ENCODE data around the gene COQ9.
"Not testable (repeated sequence)": the region's sequence is repeated elsewhere in the genome, so short reads cannot be mapped to it uniquely, and the experiment has no call there.

The COQ9 gene

GRCh38 chr16:57486858-57487834, 39.9 kb downstream of the COQ9 start:
- no peak for DNase-seq

- DNase-seq = no peak
Observed at GRCh38 chr16:57489229-57489628, 42.0 kb downstream of the COQ9 start.

- no peak for DNase-seq
Observed at GRCh38 chr16:57493767-57494166, 46.5 kb downstream of the COQ9 start.

- no peak for DNase-seq
Observed at GRCh38 chr16:57497121-57497520, 49.8 kb downstream of the COQ9 start.

GRCh38 chr16:57498031-57498430, 50.8 kb downstream of the COQ9 start:
- no peak for DNase-seq

DNA sequence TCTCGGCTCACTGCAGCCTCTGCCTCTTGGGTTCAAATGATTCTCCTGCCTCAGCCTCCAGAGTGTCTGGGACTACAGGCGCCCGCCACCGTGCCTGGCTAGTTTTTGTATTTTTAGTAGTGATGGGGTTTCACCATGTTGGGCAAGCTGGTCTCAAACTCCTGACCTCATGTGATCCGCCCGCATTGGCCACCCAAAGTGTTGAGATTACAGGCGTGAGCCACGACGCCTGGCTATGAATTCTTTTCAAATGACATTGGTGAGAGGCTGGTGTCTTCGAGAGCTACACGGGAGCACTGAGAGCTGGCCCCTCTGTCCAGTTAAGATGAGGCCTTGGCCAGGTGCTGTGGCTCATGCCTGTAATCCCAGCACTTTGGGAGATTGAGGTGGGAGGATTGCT, 52.7 kb downstream of the COQ9 start:
- DNase-seq = not testable (repeated sequence)

- peak; percentile 35 for DNase-seq
Observed at GRCh38 chr16:57500578-57501111, 53.4 kb downstream of the COQ9 start.

- DNase-seq = no peak
Observed at GRCh38 chr16:57501492-57501891, 54.2 kb downstream of the COQ9 start.

- DNase-seq = no peak
Observed at GRCh38 chr16:57502048-57502775, 54.9 kb downstream of the COQ9 start.

GRCh38 chr16:57503366-57503765, 56.1 kb downstream of the COQ9 start:
- no peak for DNase-seq

DNA sequence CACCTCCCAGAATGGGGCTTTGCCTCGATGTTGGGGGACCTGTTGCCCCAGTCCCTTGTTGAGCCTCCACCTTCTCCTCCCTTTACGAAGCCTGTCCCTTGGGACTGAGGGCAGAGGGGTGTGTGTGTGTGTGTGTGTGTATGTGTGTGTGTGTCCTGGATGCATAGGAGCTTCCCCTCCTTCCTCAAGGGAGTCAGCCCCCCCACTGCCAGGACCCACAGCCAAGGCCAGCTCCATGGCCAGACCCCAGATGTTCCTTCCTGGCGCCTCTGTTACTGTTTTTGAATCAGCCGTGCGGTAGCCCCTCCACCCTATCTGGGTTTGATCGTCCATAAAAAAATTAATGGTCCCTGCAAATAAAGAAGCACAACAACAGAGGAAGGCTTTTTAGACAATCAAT, 56.7 kb downstream of the COQ9 start:
- DNase-seq = no peak

DNA sequence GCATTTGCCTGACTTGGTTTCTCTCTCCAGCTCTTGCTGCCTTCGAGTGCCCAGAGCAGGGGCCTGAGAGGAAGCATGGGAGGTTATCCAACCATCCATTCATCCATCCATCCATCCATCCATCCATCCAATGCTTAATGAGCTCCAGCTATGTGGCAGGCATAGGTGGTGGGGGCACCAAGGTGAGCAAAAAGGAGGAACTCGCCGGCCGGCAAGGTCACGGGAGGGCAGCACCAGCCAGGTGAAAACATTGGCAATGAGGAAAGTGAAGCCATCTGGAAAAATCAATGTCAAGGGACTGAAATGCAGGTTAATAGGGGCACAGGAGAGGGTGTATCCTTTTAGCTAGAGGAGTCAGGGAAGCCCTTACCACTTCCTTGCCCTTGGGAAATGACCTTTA, 57.2 kb downstream of the COQ9 start:
- DNase-seq = no peak

DNA sequence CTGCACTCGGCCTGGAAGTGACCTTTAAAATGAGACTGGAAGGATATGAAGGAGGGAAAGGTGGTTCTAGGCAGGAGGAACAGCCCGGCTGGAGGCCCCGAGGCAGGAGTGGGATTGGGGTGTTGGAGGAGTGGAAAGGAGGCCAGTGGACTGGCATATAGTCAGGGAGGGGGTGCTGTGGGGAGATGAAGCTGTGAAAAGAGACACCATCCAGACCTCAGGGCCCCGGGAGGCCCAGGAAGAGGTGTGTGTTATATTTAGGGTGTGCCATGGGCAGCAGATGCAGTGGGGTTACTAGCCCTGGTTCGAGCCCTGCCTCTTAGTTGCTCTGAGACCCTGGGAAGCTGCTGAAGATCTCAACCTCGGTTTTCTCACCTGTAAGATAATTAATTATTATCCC, 57.9 kb downstream of the COQ9 start:
- no peak for DNase-seq

DNA sequence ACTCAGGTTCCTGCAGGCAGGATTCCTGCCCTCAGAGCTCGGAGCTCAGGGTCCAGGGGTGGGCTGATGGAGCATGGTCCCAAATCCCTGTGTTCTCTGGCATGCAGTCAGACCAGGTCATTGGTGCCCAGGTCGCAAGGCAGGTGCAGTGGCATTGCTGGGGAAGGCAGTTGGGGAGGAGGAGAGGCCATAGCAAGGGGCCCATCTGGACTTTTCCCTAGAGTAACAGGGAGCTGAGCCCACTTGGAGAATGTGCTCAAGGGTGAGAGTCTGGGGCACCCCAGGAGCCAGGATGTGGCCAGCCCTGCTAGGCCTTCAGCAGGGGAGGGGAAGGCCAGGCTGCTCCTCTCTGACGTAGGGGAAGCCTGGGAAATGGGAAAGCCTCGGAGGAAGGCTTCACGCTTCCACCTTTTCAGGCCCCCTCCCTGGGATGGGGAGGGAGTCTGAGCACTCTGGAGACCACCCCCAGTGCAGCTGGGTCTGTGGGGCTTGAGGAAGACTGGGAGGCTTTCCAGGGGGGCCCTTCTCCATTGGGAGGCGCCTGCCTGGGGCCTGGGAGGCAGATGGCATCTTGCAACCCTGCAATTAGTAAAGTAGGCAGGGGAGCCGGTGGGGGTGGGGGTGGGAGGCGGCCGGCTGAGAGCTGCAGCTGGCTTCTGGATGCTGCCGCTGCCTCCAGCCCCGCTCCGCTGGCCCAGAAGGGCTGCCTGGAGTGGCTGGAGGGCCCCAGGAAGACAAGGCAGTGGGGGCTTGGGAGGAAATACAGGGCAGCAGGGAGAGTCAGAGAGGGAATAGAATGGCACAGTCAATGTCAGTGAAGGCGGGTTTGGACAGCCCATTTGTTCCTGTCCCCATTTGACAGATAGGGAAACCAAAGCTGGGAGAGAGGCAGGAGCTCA, 60.1 kb downstream of the COQ9 start:
- DNase-seq = no peak

DNA sequence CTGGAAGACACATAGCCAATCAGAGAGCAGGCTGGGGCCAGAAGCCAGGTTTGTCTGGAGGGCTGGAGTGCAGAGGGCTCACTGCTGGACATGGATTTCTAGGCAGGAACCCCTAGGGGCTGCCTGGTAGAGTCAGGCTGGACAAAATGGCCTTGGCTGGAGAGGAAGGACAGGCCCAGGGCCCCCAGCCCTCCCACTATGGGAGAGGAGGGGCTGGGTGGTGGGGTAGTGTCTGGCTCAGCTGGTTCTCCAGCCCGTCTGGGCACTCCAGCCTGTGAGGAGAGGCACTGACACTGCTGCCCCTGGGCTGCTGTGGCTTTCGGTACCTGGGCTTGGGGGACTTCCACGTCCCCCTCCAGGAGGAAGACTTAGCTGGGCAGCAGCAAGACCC, 60.8 kb downstream of the COQ9 start:
- DNase-seq = no peak

GRCh38 chr16:57509231-57509923, 62.1 kb downstream of the COQ9 start:
- no peak for DNase-seq

GRCh38 chr16:57510016-57510871, 63.0 kb downstream of the COQ9 start:
- DNase-seq = no peak
